CD4-positive, alpha-beta T cell treated with Interleukin-4 for 1 hour (primary cell): ENCODE results near the gene PIGP.
"Not testable (repeated sequence)": the region's sequence is repeated elsewhere in the genome, so short reads cannot be mapped to it uniquely, and the experiment has no call there.

Experiments
- DNase-seq, 2 donors: peaks; one replicate each; pipeline ENCODE4 v3.0.0-alpha.2; 2020 to 2022

The PIGP gene

GRCh38 chr21:37072988-37073416 is at the start of gene PIGP, which contains the start of gene TTC3:
TSS of gene PIGP (minus strand) at chr21:37073071. CDS start at chr21:37072515, 556 bp downstream.
TSS of gene TTC3 (plus strand) at chr21:37073254. CDS start at chr21:37087258, 14,004 bp downstream.
- peak; percentile 95 for DNase-seq

DNA sequence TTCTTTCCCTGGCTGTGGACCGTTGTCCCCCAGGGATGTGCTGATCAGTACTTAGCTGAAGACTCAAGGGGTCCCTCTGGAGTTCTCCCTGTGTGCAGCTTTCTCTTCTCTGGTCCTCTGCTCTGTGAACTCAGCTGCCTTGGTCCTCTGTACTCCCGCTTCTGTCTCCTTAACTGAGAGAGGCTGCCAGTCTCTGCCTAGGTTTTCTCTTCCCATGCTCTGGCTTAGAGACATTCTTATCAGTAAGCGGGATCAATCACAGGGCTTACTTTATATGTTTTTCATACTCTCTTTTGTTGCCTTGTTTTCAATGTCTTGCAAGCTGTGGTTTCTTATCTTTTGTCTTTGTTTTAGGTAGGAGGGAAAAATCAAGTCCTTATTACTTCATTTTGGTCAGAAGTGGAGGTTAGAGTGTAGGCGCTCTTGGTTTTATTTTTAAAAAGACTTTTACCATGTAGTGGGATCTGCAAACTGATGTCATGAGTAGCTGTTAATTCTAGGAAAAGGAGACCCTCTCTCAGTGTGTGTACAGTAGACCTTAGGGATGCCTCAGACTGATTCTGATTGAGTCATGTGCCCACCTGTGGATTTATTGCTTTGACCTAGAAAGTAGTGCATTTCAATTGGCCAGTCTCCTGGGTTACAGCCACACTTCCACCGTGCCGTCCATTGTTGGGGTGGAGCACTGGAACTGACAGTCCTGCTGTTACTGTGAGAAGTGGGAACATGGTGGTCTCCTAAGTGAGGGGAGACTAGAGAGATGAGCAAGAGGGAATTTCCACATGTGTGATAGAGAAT is 46.7 kb upstream of the PIGP start:
- DNase-seq, result no peak

DNA sequence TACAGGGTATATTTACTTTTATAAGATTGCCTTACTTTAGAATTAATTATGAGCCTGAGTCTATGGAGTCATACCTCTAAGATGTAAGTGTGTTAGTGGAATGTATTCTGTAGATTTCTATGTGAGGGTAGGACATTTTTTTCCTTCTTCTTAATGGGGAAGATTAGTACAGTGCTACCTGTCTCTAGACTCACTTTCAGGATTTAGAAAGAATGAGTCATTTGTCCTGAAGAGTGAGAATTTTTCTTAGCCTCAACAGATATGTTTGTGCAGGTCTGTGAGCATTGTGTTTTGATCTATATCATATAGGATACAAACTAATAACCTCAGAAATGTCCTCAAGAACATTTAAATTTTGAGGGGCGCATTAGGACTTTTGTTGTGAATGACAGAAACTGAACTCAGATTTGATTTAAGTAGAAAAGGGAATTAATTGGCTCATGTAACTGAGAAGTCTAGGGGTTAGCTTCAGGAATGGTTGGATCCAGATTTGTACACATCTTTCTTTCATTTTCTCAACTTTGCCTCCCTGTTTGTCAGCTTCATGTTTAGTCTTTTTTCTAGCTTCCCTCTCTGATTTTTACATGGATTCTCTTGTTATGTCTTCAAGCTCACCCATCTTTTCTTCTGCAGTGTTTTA is 45.4 kb upstream of the PIGP start:
- no peak for DNase-seq

DNA sequence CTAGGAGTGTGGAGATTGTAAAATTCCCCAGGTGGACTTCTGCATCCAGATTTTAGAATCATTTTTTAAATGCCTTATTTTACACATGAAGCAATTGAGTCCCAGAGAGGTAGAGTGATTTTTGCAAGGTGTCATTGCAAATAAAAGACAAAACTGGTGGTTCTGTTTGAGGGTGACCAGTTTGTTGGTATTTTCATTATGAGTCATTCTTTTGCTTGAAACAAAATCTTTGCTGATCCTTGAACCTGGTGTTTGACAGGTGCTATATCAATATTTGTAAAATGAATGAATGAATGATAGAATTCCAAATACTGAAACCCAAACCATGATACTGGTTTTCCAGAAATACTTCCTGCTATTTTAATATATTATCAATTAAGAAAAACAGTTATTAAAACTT is 44.3 kb upstream of the PIGP start:
- no peak for DNase-seq

- DNase-seq, result not testable (repeated sequence)
Observed at GRCh38 chr21:37116459-37116858, 43.6 kb upstream of the PIGP start.

- DNase-seq, result not testable (repeated sequence)
Observed at GRCh38 chr21:37114301-37114700, 41.4 kb upstream of the PIGP start.

GRCh38 chr21:37111029-37111428 is 38.2 kb upstream of the PIGP start:
- DNase-seq, result not testable (repeated sequence)

GRCh38 chr21:37106998-37107397 is 34.1 kb upstream of the PIGP start:
- no peak for DNase-seq

DNA sequence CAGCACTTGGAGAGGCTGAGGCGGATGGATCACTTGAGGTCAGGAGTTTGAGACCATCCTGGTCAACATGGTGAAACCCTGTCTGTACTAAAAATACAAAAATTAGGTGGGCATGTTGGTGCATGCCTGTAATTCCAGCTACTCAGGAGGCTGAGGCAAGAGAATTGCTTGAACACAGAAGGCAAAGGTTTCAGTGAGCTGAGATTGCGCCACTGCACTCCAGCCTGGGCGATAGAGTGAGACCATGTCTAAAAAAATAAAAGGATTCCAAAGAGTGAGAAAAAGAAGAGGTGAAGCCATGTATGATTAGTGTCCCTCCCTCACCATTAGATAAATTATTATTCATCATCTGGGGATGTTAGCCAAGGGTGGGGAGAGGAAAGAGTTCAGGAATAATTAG is 29.9 kb upstream of the PIGP start:
- DNase-seq, result not testable (repeated sequence)

DNA sequence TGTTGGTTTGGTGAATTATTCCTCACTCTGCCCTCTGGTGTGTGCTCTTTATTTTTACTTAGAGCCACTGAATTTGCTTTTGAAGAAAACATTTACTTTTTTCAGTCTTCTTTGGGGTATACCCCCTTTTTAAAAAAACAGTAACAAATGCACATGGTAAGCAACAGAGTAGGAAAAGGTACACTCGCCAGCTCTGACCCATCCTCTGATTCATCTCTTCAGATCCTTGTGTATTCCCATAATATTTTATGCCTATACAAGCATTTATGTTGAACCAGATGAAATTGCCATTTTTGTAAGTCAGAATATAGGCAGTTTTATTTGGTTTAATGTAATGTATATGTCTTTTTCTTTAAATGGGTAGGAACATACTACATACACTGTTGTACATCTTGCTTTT is 28.5 kb upstream of the PIGP start:
- DNase-seq, result no peak

GRCh38 chr21:37100316-37100715 is 27.4 kb upstream of the PIGP start:
- DNase-seq, result no peak

DNA sequence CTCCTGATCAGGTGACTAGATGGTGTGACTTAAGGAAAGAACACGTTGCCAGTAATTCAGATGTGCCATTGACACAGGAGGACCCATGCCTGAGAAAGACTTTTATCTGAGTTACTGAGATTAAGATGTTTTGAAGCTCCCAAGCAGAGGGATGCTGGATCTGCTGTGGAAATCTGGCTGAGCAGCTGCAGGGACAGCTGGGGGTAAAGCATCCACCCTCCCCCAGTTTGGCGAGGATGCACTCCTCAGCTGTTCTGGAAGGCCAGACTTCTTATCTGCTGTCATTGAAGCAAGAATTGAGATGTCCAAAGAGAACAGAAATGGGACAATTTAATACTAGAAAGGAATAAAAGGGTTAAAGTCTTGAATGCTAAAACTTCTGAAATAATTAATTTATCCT is 25.9 kb upstream of the PIGP start:
- DNase-seq, result no peak

GRCh38 chr21:37095821-37096220 is 22.9 kb upstream of the PIGP start:
- DNase-seq, result no peak

DNA sequence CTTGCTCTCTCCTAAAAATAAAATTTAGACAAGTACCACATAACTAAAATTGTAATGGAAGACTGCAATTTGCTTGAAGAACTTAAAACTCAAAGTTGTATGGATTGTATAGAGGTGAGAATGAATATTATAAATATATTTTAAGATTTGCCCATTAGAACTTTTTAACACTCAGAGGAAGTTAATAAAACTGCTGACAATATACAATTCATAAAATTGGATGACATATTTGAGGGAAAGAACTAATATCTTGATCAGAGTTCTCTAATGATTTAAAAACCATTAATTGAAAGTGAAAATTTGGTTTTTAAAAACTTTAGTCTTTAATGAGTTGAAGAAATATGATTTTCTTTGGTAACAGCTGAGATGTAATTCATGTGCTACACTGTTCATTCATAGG is 21.1 kb upstream of the PIGP start:
- DNase-seq, result no peak

DNA sequence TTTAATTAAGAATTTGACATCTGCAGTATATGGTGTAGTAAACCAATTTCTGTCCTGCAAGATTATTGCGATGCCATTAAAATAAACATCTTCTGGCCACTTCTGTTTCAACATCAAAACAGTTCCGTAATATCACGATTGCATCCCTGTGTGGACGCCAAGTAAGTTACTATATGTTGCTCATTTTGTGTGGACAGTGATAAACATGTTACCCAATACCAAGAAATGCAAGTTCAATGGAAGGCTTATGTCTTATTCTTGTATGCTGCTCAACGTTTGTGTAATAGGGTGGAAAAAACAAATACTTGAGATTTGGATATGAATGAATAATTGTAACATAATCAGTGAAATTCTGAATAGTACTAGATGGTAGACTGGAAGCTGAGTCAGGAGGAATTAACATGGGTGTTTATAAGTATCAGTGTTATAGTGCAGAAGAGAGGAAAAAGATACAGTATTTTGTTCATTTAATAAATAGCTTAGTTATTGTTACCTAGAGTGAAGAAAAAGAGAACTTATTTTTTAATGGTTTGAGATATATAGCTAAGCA is 15.4 kb upstream of the PIGP start:
- DNase-seq, result no peak

- no peak for DNase-seq
Observed at GRCh38 chr21:37087188-37087587, 14.3 kb upstream of the PIGP start.

DNA sequence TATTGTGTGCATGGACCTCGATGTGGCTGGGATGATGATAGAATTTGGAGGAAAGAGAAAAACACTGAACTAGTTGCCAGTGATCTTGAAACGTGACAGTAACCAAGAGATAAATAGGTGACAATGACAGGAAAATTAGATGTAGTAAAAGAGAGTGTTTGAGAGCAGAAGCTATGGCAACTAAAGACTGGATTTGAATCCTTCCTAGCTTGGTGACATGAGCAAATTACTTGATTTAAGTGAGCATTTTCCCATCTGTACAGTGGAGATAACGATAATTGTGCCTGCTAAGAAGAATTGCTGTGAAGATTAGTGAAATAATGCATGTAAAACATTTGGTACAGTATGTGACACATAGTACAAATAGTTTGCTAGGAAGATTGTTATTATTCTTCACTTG is 12.9 kb upstream of the PIGP start:
- DNase-seq, result no peak

DNA sequence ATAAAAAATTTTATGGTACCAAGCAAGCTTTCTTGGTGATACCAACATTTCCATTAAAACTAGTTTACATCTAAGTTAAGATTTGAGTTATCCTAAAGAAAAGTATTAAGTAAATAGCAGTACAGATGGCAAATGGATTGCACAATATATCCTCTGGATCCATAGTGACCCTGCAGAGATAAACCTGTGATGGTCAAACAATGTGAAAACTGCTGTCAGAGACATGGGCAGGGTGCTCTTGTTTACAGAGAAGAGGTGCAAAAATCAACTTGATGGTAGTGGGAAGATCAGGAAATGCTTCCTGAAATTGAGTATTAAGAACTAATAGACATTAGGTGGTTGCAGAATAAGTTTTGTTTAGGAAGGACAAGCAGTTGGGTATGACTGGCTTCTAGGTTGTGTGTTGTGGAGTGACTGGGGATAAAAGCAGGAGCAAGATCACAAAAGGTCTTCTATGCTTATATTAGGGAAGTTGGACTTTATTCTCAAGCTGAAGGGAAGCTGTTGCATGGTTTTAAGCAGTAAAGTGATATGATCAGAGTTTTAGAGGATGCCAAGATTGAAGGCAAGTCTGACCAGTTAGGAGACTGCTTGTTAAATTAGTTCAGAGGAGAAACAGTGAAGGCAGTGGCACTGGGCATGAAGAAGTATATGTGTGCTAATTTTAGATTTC is 10.1 kb upstream of the PIGP start:
- DNase-seq, result no peak

GRCh38 chr21:37082375-37082774 is 9.5 kb upstream of the PIGP start:
- DNase-seq, result no peak

GRCh38 chr21:37079211-37079824 is 6.4 kb upstream of the PIGP start:
- no peak for DNase-seq

GRCh38 chr21:37077403-37077802 is 4.5 kb upstream of the PIGP start:
- DNase-seq, result no peak

DNA sequence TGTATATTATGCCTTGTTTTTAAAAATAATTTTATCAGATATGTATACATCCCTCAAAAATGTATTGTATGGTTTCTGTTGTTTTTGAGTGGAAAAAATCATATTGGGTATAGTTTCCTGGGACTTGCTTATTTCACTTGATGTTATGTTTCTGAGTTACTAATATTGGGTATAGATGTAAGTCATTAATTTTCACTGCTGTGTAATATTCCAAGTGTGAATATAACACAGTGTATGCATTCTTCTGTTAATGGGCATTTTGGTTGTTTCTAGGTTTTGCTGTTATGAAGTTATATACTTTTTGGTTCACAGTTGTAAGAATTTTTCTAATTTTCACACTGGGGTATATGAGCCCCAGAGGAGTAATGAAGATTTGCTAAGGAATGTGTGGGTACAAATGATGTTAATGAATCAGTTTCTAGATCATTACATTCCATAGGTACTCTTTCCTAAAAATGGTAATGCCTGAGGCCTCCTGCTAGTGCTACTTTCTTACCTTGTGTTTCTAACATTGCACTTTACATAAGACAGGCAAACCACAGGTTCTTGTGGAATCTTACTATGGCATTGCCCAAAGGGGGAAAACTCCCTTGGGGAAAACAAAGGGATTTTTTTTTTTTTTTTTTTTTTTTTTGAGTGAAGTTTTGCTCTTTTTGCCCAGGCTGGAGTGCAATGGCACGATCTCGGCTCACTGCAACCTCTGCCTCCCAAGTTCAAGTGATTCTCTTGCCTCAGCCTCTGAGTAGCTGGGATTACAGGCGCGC is 3.4 kb upstream of the PIGP start:
- no peak for DNase-seq
